A549 (cell line): ENCODE data around the gene ANAPC5. TPM values are rescaled to one million over a fixed set of nuclear protein-coding genes. Genes with fewer than 3 reads are reported as not detected.

Source experiments
- ATAC-seq, 2 experiments: fragments of 200-7000 bp in 1 of 2; fragments of >200 bp in 1 of 2; cut with Nextera tagmentation in 1 of 2; cut with Tn5 transposase in 1 of 2; 3 replicates each; pipeline versions ENCODE4 v1.8.0 to v1.9.1; 2018 to 2020; ENCODE audit warnings: mild to moderate bottlenecking in 1 of 2, moderate library complexity in 1 of 2
- CTCF ChIA-PET: fragments of 300-600 bp; sonication (Branson Sonifier 250); formaldehyde crosslinking; extraction: SDS; loops from one replicate; lab custom pipeline; 2021; ENCODE audit warnings: antibody characterized with exemption, inconsistent platforms; lab: Yijun Ruan, JAX
- POLR2A ChIA-PET: fragments of 350-600 bp; formaldehyde crosslinking; extraction: SDS; loops from one replicate; lab custom pipeline; 2021; ENCODE audit warnings: antibody characterized with exemption, inconsistent platforms; lab: Yijun Ruan, JAX
- DNase-seq, 2 experiments: peaks; one replicate each; pipeline versions ENCODE4 v3.0.0 to v3.0.0-alpha.2; 2011 to 2016; ENCODE audit warnings: low read depth in 1 of 2, low spot score in 1 of 2
- FAIRE-seq: peaks from 2 replicates; lab custom pipeline; 2011; peaks lifted over from hg19 to GRCh38; lab: Jason Lieb, UNC
- H3K27ac ChIP-seq, 2 experiments: fragments of >200 bp; sonication (Bioruptor Twin); formaldehyde crosslinking; 3 replicates each; pipeline ENCODE4 v1.5.1; 2016 to 2017
- H3K4me1 ChIP-seq: fragments of >200 bp; sonication (Bioruptor Twin); formaldehyde crosslinking; 3 replicates; pipeline ENCODE4 v1.6.1; 2016
- H3K4me2 ChIP-seq: fragments of >200 bp; sonication (Bioruptor Twin); formaldehyde crosslinking; 3 replicates; pipeline ENCODE4 v1.6.1; 2016
- H3K4me3 ChIP-seq: fragments of >200 bp; sonication (Bioruptor Twin); formaldehyde crosslinking; 3 replicates; pipeline ENCODE4 v1.5.1; 2016
- H3K9me3 ChIP-seq: fragments of >200 bp; sonication (Bioruptor Twin); formaldehyde crosslinking; 3 replicates; pipeline ENCODE4 v1.6.1; 2016
- BCL3 ChIP-seq: fragments of >200 bp; sonication (Bioruptor Twin); formaldehyde crosslinking; IDR thresholded peaks from 3 replicates; pipeline ENCODE4 v1.6.1; 2016
- CBX2 ChIP-seq: fragments of 200-600 bp; sonication (generic); IDR thresholded peaks from 2 replicates; pipeline ENCODE4 v1.6.1; 2016; ENCODE audit warnings: low read depth, mild to moderate bottlenecking, borderline replicate concordance
- CHD2 ChIP-seq: fragments of 150-350 bp; IDR thresholded peaks from 2 replicates; pipeline ENCODE4 v1.6.1; 2014; ENCODE audit warnings: low read length; ENCODE audit not compliant: partially characterized antibody
- CHD4 ChIP-seq: fragments of 200-600 bp; sonication (generic); IDR thresholded peaks from 2 replicates; pipeline ENCODE4 v1.6.1; 2016; ENCODE audit warnings: antibody characterized with exemption, mild to moderate bottlenecking, borderline replicate concordance
- CTCF ChIP-seq: fragments of >200 bp; sonication (Bioruptor Twin); formaldehyde crosslinking; IDR thresholded peaks from 3 replicates; pipeline ENCODE4 v1.5.1; 2016
- EP300 ChIP-seq, 2 experiments: fragments of >200 bp; sonication (Bioruptor Twin); formaldehyde crosslinking; IDR thresholded peaks; 2 replicates in 1 of 2; 3 replicates in 1 of 2; pipeline ENCODE4 v1.6.1; 2016 to 2017
- FOSB ChIP-seq: fragments of 250-450 bp; sonication (Bioruptor Pico); IDR thresholded peaks from 2 replicates; pipeline ENCODE4 v1.5.0; 2020; ENCODE audit warnings: mild to moderate bottlenecking, moderate library complexity
- FOSL2 ChIP-seq, 2 experiments: fragments of 450-650 bp in 1 of 2; fragments of >200 bp in 1 of 2; sonication (Bioruptor Twin) in 1 of 2; formaldehyde crosslinking; IDR thresholded peaks; 2 replicates each; pipeline versions ENCODE4 v1.5.0 to v1.6.1; 2016 to 2020; ENCODE audit warnings: mild to moderate bottlenecking in 1 of 2, moderate library complexity in 1 of 2
- GATA3 ChIP-seq: IDR thresholded peaks from 2 replicates; pipeline ENCODE4 v1.6.1; 2012; ENCODE audit warnings: borderline replicate concordance
- HES2 ChIP-seq: fragments of >200 bp; sonication (Bioruptor Twin); formaldehyde crosslinking; IDR thresholded peaks from 2 replicates; pipeline ENCODE4 v1.6.1; 2016
- HEYL ChIP-seq: fragments of 250-450 bp; sonication (Bioruptor Pico); IDR thresholded peaks from 2 replicates; pipeline ENCODE4 v1.8.0; 2021; ENCODE audit warnings: mild to moderate bottlenecking, moderate library complexity
- JUNB ChIP-seq: fragments of >200 bp; sonication (Bioruptor Twin); formaldehyde crosslinking; IDR thresholded peaks from 2 replicates; pipeline ENCODE4 v1.6.1; 2016
- MAFK ChIP-seq: fragments of 450-650 bp; IDR thresholded peaks from 2 replicates; pipeline ENCODE4 v1.6.1; 2014; ENCODE audit not compliant: partially characterized antibody
- MAX ChIP-seq: IDR thresholded peaks from 2 replicates; pipeline ENCODE4 v1.6.1; 2012
- NR3C1 ChIP-seq: fragments of >200 bp; sonication (Bioruptor Twin); formaldehyde crosslinking; IDR thresholded peaks from 3 replicates; pipeline ENCODE4 v1.6.1; 2017
- PHF8 ChIP-seq: fragments of 200-600 bp; sonication (generic); IDR thresholded peaks from 2 replicates; pipeline ENCODE4 v1.6.1; 2016; ENCODE audit warnings: low read depth, mild to moderate bottlenecking, antibody characterized with exemption, moderate library complexity, borderline replicate concordance
- POLR2A ChIP-seq: IDR thresholded peaks from 2 replicates; pipeline ENCODE4 v1.6.1; 2012; ENCODE audit warnings: mild to moderate bottlenecking, low read length
- RARB ChIP-seq: fragments of 250-450 bp; sonication (Bioruptor Pico); IDR thresholded peaks from 2 replicates; pipeline ENCODE4 v1.8.0; 2021; ENCODE audit warnings: mild to moderate bottlenecking, moderate library complexity
- REST ChIP-seq: fragments of 200-600 bp; sonication (generic); IDR thresholded peaks from 2 replicates; pipeline ENCODE4 v1.6.1; 2016; ENCODE audit warnings: antibody characterized with exemption, mild to moderate bottlenecking, moderate library complexity
- SMC3 ChIP-seq: fragments of >200 bp; sonication (Bioruptor Twin); formaldehyde crosslinking; IDR thresholded peaks from 3 replicates; pipeline ENCODE4 v1.6.1; 2018; ENCODE audit warnings: inconsistent platforms
- TP53 ChIP-seq: fragments of 250-450 bp; sonication (Bioruptor Pico); IDR thresholded peaks from 2 replicates; pipeline ENCODE4 v1.5.0; 2021; ENCODE audit warnings: mild to moderate bottlenecking, moderate library complexity
- ZC3H11A ChIP-seq: fragments of 450-650 bp; IDR thresholded peaks from 2 replicates; pipeline ENCODE4 v1.6.1; 2014; ENCODE audit warnings: antibody characterized with exemption, mild to moderate bottlenecking
- ZFP36 ChIP-seq: fragments of 450-650 bp; IDR thresholded peaks from 2 replicates; pipeline ENCODE4 v1.6.1; 2014; ENCODE audit warnings: borderline replicate concordance; ENCODE audit not compliant: partially characterized antibody
- WGBS: methylation state at CpG from one replicate; pipeline ENCODE4 v1.1.6; 2017; ENCODE audit errors: missing lambda C conversion rate; 5-methylcytosine and 5-hydroxymethylcytosine counted together
- polyA plus RNA-seq, 4 experiments: library from polyadenylated mRNA; depleted of rRNA in 3 of 4; stranded (reverse); fragments of >200 nt; fragmentation: RNase III in 1 of 4; extraction: RNeasy Plus Mini Kit Qiagen cat#74134 plus additional on column Dnase treatment in 1 of 4; gene quantifications; 2 replicates in 3 of 4; 3 replicates in 1 of 4; pipeline ENCODE4 v1.2.3, GENCODE V29; 2011 to 2017

The ANAPC5 gene
- polyA plus RNA-seq, 2 of the 4 experiments (the other 2 are of a cell fraction): 91.6 to 225 TPM

GRCh38 chr12:121325922-121326396, 26.3 kb downstream of the ANAPC5 start:
- no peaks in the 10 kb centered on the region for H3K9me3 ChIP-seq
- FAIRE-seq: no peak
- POLR2A ChIA-PET: no interaction called here

GRCh38 chr12:121323908-121324307, 28.3 kb downstream of the ANAPC5 start:
- DNase-seq (no peak), ATAC-seq (no peak), FAIRE-seq (no peak)
- WGBS: 95% methylated on average over 3 of the region's 3 CpGs
- Histone ChIP-seq H3K27ac (no peak overlapping the region), H3K4me1 (peaks cover 9% of the 10 kb centered on the region; the same call in 2 of the 3 replicates), H3K4me2 (no peak overlapping the region), H3K4me3 (no peak overlapping the region), H3K9me3 (no peaks in the 10 kb centered on the region)
- TF ChIP-seq JUNB (no peak), FOSB (CRISPR knock-in tag) (no peak), HEYL (CRISPR knock-in tag) (no peak), FOSL2 (IDR thresholded peaks at IDR 0.05) (no peak), FOSL2 (CRISPR knock-in tag; IDR thresholded peaks at IDR 0.05) (no peak), ZC3H11A (no peak), POLR2A (no peak), CBX2 (no peak), REST (no peak), RARB (CRISPR knock-in tag) (no peak), GATA3 (no peak), TP53 (CRISPR knock-in tag) (no peak)
- CTCF ChIA-PET: interaction anchor here (0.7 to 6.3 kb wide), 4 partner anchors 11 to 119 kb away, joined by 3 to 40 read pairs (median 3); no protein-coding TSS in a partner anchor
- POLR2A ChIA-PET: interaction anchor here (1.2 kb wide), 1 partner anchor 27 kb away, joined by 3 read pairs; no protein-coding TSS in a partner anchor

More at GRCh38 chr12:121325922-121326396, 26.3 kb downstream of the ANAPC5 start:
- 83% methylated on average over 5 of the region's 5 CpGs for WGBS
- ATAC-seq: no peak
- no peak overlapping the region for H3K4me3 ChIP-seq
- H3K4me2 ChIP-seq: no peak overlapping the region
- DNase-seq: no peak
- H3K4me1 ChIP-seq: peaks cover 9% of the 10 kb centered on the region; the same call in 2 of the 3 replicates
- TF ChIP-seq ZFP36 (no peak), MAFK (no peak), NR3C1 (no peak), BCL3 (no peak), CHD2 (no peak), CHD4 (no peak), HES2 (no peak), TP53 (CRISPR knock-in tag) (no peak), CTCF (no peak), GATA3 (no peak), MAX (no peak), RARB (CRISPR knock-in tag) (no peak), EP300 (IDR thresholded peaks at IDR 0.05) (no peak), PHF8 (no peak), SMC3 (no peak)
- TF ChIP-seq, all 56 proteins: peak for 0
- peak overlapping the region in 1 of 2 experiments; percentile 17; a peak in 3 of 6 replicates for H3K27ac ChIP-seq
- CTCF ChIA-PET: interaction anchor here (1.1 to 6.3 kb wide), 3 partner anchors 9 to 117 kb away, joined by 3 to 40 read pairs (median 3); no protein-coding TSS in a partner anchor
